HK-2 (cell line): Measurements from ENCODE around the gene PPHLN1.
A peak's percentile ranks its signal among the peaks of the same experiment; 100 is the strongest.

Experiments used
- DNase-seq: peaks from one replicate; pipeline ENCODE4 v3.0.0-alpha.2; 2018; ENCODE audit not compliant: unreplicated experiment

The PPHLN1 gene

DNA sequence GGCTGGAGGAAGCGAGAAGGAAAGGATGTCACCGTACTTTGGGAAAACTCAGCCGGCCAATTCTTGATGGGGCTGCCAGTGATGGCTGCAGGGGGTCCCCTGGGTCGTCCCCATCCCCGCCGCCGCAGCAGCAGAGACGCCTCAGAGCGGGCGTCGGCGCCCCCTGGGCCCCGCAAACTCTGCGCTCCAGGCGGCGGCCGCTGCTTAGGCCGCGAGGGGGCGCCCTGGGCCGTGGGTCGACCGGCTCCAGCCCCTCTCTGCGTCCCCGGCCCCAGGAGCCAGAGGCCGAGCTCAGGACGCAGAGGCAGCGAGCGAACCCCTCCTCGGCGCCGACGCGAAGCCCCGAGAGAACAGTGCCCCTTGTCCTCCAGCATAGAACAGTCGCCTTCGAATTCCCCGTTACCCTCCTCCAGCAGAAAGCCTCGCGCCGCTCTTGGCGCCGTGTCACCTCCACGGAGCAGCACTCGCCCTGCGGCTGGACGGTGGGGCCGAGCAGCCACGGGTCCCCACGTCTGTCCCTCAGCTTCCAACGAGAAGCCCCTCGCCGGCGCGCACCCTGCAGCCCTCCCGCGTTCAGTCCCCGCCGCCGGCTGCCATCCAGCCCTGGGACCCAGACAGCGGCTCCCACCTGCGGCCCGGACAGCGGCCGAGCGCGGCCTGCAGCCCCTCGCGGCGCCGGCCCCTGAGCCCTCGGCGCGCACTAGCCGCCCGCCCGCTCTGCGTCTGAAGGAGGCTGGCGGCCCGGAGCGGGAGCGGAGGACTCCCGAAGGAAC is 157.0 kb downstream of the PPHLN1 start:
- DNase-seq, result peak; percentile 82

DNA sequence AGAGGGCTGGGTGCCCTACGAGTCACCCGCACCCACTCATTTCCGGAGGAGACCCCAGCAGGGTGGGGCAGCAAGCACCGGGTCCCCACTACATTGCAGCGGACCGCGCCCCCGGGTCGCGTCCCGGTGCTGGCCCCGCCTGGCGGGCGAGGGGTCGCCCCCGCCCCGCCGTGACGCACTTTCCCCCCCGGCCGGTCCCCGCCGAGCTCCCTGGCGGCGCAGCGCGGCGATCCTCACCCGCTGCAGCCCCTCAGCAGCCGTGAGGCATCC is 157.5 kb downstream of the PPHLN1 start:
- DNase-seq, result no peak

DNA sequence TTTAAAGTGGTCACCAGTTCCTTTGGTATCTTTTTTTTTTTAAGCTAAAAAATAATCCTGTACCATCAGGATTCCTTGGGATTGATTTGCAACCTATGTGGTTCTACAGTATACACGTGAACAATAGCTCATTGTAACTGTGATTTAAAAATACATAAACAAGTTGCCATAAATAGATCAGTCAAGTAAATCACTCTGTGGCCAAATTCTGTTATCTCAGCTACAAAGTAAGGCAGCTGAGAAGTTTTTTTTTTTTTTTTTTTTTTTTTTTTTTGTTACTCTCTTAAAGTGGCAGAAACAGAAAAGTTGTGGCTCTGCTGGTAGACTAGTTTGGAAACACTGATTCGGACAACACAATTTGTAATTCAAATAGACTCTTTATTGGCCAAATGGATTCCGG is 159.0 kb downstream of the PPHLN1 start:
- no peak for DNase-seq

DNA sequence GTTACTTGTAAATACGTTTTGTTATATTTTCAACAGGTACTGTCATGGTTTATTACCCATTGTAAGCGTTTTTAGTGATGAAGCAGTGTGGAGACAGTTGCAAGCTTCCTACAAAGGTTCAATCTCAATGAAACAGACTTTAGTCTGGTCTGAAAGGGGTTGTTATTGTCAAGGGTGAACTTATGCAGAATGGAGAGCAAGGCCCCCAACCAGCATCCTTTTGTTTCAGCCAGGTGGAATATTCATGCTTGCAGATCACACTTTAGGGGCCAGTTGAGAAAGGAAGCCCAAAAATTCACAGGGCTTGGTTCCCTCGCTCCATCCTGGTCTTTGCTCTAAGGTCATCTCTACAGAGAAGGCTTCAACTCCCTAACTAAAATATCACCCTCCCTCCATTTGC is 159.9 kb downstream of the PPHLN1 start:
- DNase-seq, result no peak

DNA sequence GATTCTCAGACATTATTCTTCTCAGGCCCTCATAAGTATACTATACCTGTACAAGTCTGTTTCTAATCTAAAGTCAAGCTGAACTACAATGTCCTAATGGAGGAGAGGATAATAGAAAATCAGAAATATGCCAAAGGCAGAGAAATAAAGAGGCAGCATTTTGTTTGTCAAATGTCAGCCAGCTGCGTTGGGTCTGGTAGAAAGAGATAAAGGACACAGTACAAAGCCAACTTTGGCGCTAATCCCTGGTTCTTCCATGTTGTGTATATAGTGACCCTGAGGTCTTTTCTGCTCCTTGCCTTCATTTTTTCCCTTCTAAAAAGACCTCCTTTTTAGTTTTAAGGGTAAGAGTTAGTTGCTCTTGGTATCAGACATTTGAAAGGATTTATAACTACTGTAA is 160.4 kb downstream of the PPHLN1 start:
- no peak for DNase-seq

DNA sequence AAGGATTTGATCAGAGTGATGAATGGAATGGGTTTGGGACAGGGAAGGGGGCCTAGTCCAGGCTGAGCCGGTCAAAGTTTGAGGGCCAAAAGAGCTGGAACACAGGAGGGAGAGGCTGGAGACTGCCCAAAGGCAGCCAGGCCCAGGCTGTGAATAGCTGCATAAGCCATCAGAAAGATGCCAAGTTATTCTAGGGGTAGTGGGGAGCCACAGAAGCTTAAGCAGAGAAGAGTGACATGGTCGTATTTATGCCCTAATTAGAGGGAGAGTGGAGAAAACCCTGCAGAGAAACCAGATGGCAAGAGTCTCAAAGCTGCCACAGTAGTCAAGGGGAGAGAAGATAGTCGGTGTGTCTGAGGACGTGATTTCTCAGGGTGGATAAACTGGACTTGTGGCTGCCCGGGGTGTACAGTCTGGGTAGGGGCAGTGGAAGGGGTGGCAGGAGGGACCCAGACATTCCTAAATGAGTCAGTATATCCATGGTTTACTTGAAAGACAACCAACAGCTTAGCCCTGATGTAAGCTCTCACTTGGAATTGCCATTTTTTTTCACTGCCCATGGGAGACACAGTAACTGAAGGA is 164.4 kb downstream of the PPHLN1 start:
- no peak for DNase-seq
